ENCODE measurements around the gene KRT82. TPM values are rescaled to one million over a fixed set of nuclear protein-coding genes. Genes with fewer than 3 reads are reported as not detected.

The KRT82 gene
- total RNA-seq, 4 donors from 2014 or later, result 0.46 to 10.3 TPM; not detected in 2

DNA sequence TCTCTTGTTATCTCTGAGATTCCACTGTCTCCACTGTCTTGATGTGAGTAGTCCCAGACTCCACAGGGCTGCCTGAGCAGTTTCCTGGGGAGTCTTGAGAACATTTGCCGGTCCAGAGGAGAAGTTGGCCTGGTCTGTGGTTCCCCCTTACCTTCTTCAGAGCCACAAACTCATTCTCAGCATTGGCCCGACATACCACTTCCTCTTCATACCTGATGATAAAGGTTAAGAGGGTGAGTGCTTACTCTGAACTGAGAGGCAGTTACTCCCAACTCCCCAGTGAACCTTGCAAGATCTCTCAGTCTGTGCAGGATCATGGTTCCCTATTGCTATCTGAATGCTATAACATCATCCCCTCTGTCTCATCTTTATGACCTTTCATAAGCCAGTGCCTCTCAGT is 23.3 kb downstream of the KRT82 start:
- no peak for DNase-seq (ENCODE audit: low spot score in 2 of 2)
- H3K4me3 ChIP-seq (ENCODE audit: low read depth, poor library complexity, severe bottlenecking), result no peak overlapping the region
- intact Hi-C loops (cut with DNase I; ENCODE audit: low total_unique reads), result no loop called here
- TF ChIP-seq, protein P1, sequence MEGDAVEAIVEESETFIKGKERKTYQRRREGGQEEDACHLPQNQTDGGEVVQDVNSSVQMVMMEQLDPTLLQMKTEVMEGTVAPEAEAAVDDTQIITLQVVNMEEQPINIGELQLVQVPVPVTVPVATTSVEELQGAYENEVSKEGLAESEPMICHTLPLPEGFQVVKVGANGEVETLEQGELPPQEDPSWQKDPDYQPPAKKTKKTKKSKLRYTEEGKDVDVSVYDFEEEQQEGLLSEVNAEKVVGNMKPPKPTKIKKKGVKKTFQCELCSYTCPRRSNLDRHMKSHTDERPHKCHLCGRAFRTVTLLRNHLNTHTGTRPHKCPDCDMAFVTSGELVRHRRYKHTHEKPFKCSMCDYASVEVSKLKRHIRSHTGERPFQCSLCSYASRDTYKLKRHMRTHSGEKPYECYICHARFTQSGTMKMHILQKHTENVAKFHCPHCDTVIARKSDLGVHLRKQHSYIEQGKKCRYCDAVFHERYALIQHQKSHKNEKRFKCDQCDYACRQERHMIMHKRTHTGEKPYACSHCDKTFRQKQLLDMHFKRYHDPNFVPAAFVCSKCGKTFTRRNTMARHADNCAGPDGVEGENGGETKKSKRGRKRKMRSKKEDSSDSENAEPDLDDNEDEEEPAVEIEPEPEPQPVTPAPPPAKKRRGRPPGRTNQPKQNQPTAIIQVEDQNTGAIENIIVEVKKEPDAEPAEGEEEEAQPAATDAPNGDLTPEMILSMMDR (IDR thresholded peaks at IDR 0.05), result no peak
- TF ChIP-seq POLR2A (IDR thresholded peaks at IDR 0.05), result no peak
- WGBS, 2 donors, result 70 to 81% methylated on average over 2 of the region's 2 CpGs

DNA sequence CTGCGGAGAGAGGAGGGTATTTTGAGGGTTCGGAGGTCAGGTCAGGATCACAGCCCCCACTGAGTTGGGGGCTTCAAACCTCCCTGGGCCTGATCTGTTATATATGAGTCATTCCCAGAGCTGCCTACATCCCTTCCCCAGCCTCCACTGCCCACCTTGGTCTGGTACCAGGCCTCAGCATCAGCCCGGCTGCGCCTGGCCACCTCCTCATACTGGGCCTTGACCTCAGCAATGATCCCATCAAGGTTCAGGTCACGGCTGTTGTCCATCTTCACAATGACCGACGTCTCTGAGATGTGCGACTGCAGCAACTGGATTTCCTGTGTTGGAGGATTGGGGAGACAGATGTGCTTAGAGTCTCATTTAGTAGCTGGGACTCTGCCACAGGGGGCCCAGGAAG is 24.9 kb downstream of the KRT82 start:
- DNase-seq (ENCODE audit: low spot score in 2 of 2), result no peak
- no peak overlapping the region for H3K4me3 ChIP-seq (ENCODE audit: low read depth, poor library complexity, severe bottlenecking)
- intact Hi-C loops (cut with DNase I; ENCODE audit: low total_unique reads), result no loop called here
- TF ChIP-seq, protein P1 (IDR thresholded peaks at IDR 0.05), result no peak
- no peak for TF ChIP-seq POLR2A (IDR thresholded peaks at IDR 0.05)
- 88 to 92% methylated on average over 8 of the region's 8 CpGs for WGBS, 2 donors

DNA sequence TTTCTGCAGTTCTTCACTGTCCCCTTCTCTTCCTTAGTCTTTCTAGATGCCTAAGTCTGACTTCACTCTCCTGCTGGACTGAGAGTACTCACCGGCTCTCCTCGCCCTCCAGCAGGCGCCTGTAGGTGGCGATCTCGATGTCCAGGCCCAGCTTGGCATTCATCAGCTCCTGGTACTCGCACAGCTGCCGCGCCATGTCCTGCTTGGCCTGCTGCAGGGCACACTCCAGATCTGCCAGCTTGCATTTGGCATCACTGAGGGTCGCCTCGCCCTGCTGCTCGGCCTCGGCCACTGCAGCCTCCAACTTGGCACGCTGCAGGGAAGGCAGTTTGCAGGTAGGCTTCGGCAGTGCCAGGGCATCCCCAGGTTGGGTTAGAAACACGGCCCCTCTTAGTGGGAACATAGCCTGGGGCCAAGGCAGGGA is 25.9 kb downstream of the KRT82 start:
- TF ChIP-seq, protein P1 (IDR thresholded peaks at IDR 0.05), result no peak
- no peak for TF ChIP-seq POLR2A (IDR thresholded peaks at IDR 0.05)
- 39 to 45% methylated on average over 13 to 15 of the region's 15 CpGs for WGBS, 2 donors
- no peak overlapping the region for H3K4me3 ChIP-seq (ENCODE audit: low read depth, poor library complexity, severe bottlenecking)
- no peak for DNase-seq (ENCODE audit: low spot score in 2 of 2)
- intact Hi-C loops (cut with DNase I; ENCODE audit: low total_unique reads), result no loop called here

DNA sequence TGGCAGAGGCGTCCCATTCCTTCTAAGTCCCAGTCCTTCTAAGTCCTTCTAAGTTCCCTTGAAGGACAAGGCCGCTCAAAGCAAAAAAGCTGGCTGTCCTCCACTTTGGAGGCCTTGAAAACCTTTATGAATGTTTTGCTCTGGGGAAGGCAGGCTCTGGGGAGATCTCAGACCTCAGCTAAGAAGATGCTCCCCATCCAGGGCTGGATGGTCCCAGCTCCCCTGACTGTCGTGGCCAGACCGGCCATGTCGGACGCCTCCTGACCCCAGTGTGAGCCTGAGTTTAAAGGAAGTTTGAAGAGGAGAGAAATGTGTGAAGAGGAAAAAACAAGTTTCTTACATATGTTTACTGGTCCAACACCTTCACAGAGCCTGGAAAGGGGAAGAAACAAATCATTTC is 26.6 kb downstream of the KRT82 start:
- H3K4me3 ChIP-seq (ENCODE audit: low read depth, poor library complexity, severe bottlenecking), result no peak overlapping the region
- TF ChIP-seq, protein P1 (IDR thresholded peaks at IDR 0.05), result no peak
- TF ChIP-seq POLR2A (IDR thresholded peaks at IDR 0.05), result no peak
- DNase-seq (ENCODE audit: low spot score in 2 of 2), result no peak
- 94 to 95% methylated on average over 6 of the region's 6 CpGs for WGBS, 2 donors
- intact Hi-C loops (cut with DNase I; ENCODE audit: low total_unique reads), result no loop called here

DNA sequence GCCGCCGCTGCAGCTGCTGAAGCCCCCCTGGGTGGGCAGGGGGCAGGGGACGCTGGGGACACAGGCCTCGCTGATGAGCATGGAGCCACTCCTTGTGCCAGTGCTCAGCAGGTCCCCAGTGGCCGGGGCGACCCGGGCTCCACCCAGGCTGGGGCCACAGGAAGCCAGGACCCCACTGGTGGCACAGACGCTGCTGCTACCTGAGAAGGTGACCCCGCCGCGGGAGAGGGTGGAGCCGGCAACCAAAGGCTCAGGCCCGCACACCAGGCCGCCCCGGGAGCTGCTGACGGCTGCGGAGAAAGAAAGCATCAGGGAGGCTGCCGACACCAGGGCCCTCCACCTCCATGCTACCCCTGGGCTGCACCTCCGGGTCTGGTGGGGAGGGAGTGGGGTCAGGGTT is 28.0 kb downstream of the KRT82 start:
- intact Hi-C loops (cut with DNase I; ENCODE audit: low total_unique reads), result no loop called here
- no peak for DNase-seq (ENCODE audit: low spot score in 2 of 2)

DNA sequence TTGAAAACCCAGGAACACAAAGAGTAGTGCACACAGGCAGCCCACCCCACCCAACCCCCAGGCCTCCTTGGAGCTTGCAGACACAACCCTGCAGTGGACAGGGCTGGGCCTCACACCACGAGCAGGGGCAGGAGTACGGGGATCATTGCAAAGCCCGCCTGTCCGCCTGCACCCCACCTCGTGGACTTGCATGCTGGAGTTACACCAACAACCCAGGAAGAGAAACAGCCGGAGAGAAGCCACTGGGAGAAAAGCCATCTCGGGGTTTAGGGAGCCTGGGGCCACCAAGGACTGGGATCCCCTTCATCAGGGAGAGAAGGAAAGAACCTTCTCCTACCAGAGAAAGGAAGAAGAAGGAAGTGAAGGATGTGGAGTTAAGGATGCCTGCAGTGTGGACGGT is 28.9 kb downstream of the KRT82 start:
- H3K4me3 ChIP-seq (ENCODE audit: low read depth, poor library complexity, severe bottlenecking), result no peak overlapping the region
- 91 to 92% methylated on average over 8 of the region's 8 CpGs for WGBS, 2 donors
- intact Hi-C loops (cut with DNase I; ENCODE audit: low total_unique reads), result no loop called here
- DNase-seq (ENCODE audit: low spot score in 2 of 2), result no peak
- TF ChIP-seq POLR2A (IDR thresholded peaks at IDR 0.05), result no peak
- TF ChIP-seq, protein P1 (IDR thresholded peaks at IDR 0.05), result no peak

More for the DNA sequence above, 28.0 kb downstream of the KRT82 start:
- no peak overlapping the region for H3K4me3 ChIP-seq (ENCODE audit: low read depth, poor library complexity, severe bottlenecking)
- 80 to 84% methylated on average over 9 of the region's 19 CpGs for WGBS, 2 donors
- TF ChIP-seq, protein P1 (IDR thresholded peaks at IDR 0.05), result no peak
- no peak for TF ChIP-seq POLR2A (IDR thresholded peaks at IDR 0.05)

Data from lower leg skin (tissue), 4 donors.